ENCODE measurements around the gene ZSWIM3.
"Not testable (repeated sequence)": the region's sequence is repeated elsewhere in the genome, so short reads cannot be mapped to it uniquely, and the experiment has no call there.

Gene ZSWIM3

GRCh38 chr20:45827712-45828111 lies 29.7 kb upstream of the ZSWIM3 start:
- Histone ChIP-seq H4K20me1 (ENCODE audit: insufficient read depth, low read length, poor library complexity, severe bottlenecking) (no peaks in the 10 kb centered on the region), H3K9ac (ENCODE audit: low read depth, low read length, poor library complexity, severe bottlenecking) (no peak overlapping the region), H3K4me2 (ENCODE audit: low read depth, low read length, poor library complexity, severe bottlenecking) (no peak overlapping the region), H3K9me3 (ENCODE audit: insufficient read depth, low read depth, low read length) (no peaks in the 10 kb centered on the region), H3K27me3 (ENCODE audit: insufficient read depth, low read length, poor library complexity, severe bottlenecking) (no peaks in the 10 kb centered on the region), H3K4me1 (ENCODE audit: insufficient read depth, low read length, poor library complexity, severe bottlenecking) (peaks cover 2% of the 10 kb centered on the region), H3K4me3 (ENCODE audit: low read length, poor library complexity, severe bottlenecking) (no peak overlapping the region), H2AFZ (ENCODE audit: low read length) (no peak overlapping the region), H3K36me3 (ENCODE audit: insufficient read depth, low read length) (no peaks in the 10 kb centered on the region), H3K79me2 (ENCODE audit: insufficient read depth, low read length) (no peaks in the 10 kb centered on the region), H3F3A (ENCODE audit: low read depth) (no peaks in the 10 kb centered on the region), H3K9me2 (replicated peaks; ENCODE audit: low read depth, low read length) (no peaks in the 10 kb centered on the region)
- no peak for TF ChIP-seq CTCF (conservative IDR thresholded peaks at IDR 0.05; ENCODE audit: low read length)
- TF ChIP-seq EZH2phosphoT487 (IDR thresholded peaks at IDR 0.05; ENCODE audit: borderline replicate concordance): no peak

GRCh38 chr20:45828589-45828988 lies 28.8 kb upstream of the ZSWIM3 start:
- Histone ChIP-seq H3K9ac (ENCODE audit: low read depth, low read length, poor library complexity, severe bottlenecking) (no peak overlapping the region), H3F3A (ENCODE audit: low read depth) (no peaks in the 10 kb centered on the region), H3K4me1 (ENCODE audit: insufficient read depth, low read length, poor library complexity, severe bottlenecking) (peaks cover 8% of the 10 kb centered on the region), H3K27me3 (ENCODE audit: insufficient read depth, low read length, poor library complexity, severe bottlenecking) (no peaks in the 10 kb centered on the region), H4K20me1 (ENCODE audit: insufficient read depth, low read length, poor library complexity, severe bottlenecking) (no peaks in the 10 kb centered on the region), H3K9me2 (replicated peaks; ENCODE audit: low read depth, low read length) (no peaks in the 10 kb centered on the region), H3K9me3 (ENCODE audit: insufficient read depth, low read depth, low read length) (no peaks in the 10 kb centered on the region), H3K4me3 (ENCODE audit: low read length, poor library complexity, severe bottlenecking) (no peak overlapping the region), H3K79me2 (ENCODE audit: insufficient read depth, low read length) (no peaks in the 10 kb centered on the region), H3K36me3 (ENCODE audit: insufficient read depth, low read length) (no peaks in the 10 kb centered on the region), H2AFZ (ENCODE audit: low read length) (no peak overlapping the region), H3K4me2 (ENCODE audit: low read depth, low read length, poor library complexity, severe bottlenecking) (no peak overlapping the region)
- TF ChIP-seq EZH2phosphoT487 (IDR thresholded peaks at IDR 0.05; ENCODE audit: borderline replicate concordance) (no peak), CTCF (conservative IDR thresholded peaks at IDR 0.05; ENCODE audit: low read length) (no peak)

GRCh38 chr20:45829673-45830106 lies 27.7 kb upstream of the ZSWIM3 start:
- not testable (repeated sequence) for H3K4me3 ChIP-seq (ENCODE audit: low read length, poor library complexity, severe bottlenecking); H3K27me3 ChIP-seq (ENCODE audit: insufficient read depth, low read length, poor library complexity, severe bottlenecking); H3K79me2 ChIP-seq (ENCODE audit: insufficient read depth, low read length); H3K4me1 ChIP-seq (ENCODE audit: insufficient read depth, low read length, poor library complexity, severe bottlenecking); H3K36me3 ChIP-seq (ENCODE audit: insufficient read depth, low read length); H3K9ac ChIP-seq (ENCODE audit: low read depth, low read length, poor library complexity, severe bottlenecking); H3K4me2 ChIP-seq (ENCODE audit: low read depth, low read length, poor library complexity, severe bottlenecking); H3K9me2 ChIP-seq (replicated peaks; ENCODE audit: low read depth, low read length); H3F3A ChIP-seq (ENCODE audit: low read depth); H3K9me3 ChIP-seq (ENCODE audit: insufficient read depth, low read depth, low read length); H4K20me1 ChIP-seq (ENCODE audit: insufficient read depth, low read length, poor library complexity, severe bottlenecking); H2AFZ ChIP-seq (ENCODE audit: low read length)

- H3K4me1 ChIP-seq (ENCODE audit: insufficient read depth, low read length, poor library complexity, severe bottlenecking): peaks cover 8% of the 10 kb centered on the region
- H3K4me2 ChIP-seq (ENCODE audit: low read depth, low read length, poor library complexity, severe bottlenecking): peak overlapping the region; percentile 58
- no peaks in the 10 kb centered on the region for H3K79me2 ChIP-seq (ENCODE audit: insufficient read depth, low read length)
- H3K36me3 ChIP-seq (ENCODE audit: insufficient read depth, low read length): no peaks in the 10 kb centered on the region
- H3K4me3 ChIP-seq (ENCODE audit: low read length, poor library complexity, severe bottlenecking): no peak overlapping the region
- H3F3A ChIP-seq (ENCODE audit: low read depth): no peaks in the 10 kb centered on the region
- TF ChIP-seq EZH2phosphoT487 (IDR thresholded peaks at IDR 0.05; ENCODE audit: borderline replicate concordance) (no peak), CTCF (conservative IDR thresholded peaks at IDR 0.05; ENCODE audit: low read length) (no peak)
- H3K9ac ChIP-seq (ENCODE audit: low read depth, low read length, poor library complexity, severe bottlenecking): no peak overlapping the region
- no peaks in the 10 kb centered on the region for H3K27me3 ChIP-seq (ENCODE audit: insufficient read depth, low read length, poor library complexity, severe bottlenecking)
- H3K9me3 ChIP-seq (ENCODE audit: insufficient read depth, low read depth, low read length): no peaks in the 10 kb centered on the region
- H2AFZ ChIP-seq (ENCODE audit: low read length): no peak overlapping the region
- H4K20me1 ChIP-seq (ENCODE audit: insufficient read depth, low read length, poor library complexity, severe bottlenecking): no peaks in the 10 kb centered on the region
- no peaks in the 10 kb centered on the region for H3K9me2 ChIP-seq (replicated peaks; ENCODE audit: low read depth, low read length)
Measured at GRCh38 chr20:45832619-45833018, 24.8 kb upstream of the ZSWIM3 start.
